ENCODE data around the gene SMG7. TPM values are rescaled to one million over a fixed set of nuclear protein-coding genes. Genes with fewer than 3 reads are reported as not detected.

Gene SMG7
- total and polyA plus RNA-seq, 2 donors (not counting 3 experiments of a cell fraction or from before 2014, with no cell fraction given), result 25.4 to 47.1 TPM

- TF ChIP-seq EZH2 (IDR thresholded peaks at IDR 0.05; ENCODE audit: borderline replicate concordance, low read depth, low read length, severe bottlenecking) (no peak), POLR2A (IDR thresholded peaks at IDR 0.05; ENCODE audit: low read depth, low read length) (no peak), FOS (IDR thresholded peaks at IDR 0.05; ENCODE audit: borderline replicate concordance, insufficient read depth, low read length) (no peak), GATA2 (IDR thresholded peaks at IDR 0.05; ENCODE audit: insufficient read depth, insufficient read length, low read depth, low read length) (no peak), JUN (IDR thresholded peaks at IDR 0.05; ENCODE audit: borderline replicate concordance, insufficient read depth, insufficient read length, low read depth) (no peak), CTCF (IDR thresholded peaks at IDR 0.05; ENCODE audit: extremely low read depth in 1 of 2, insufficient read depth in 1 of 2, low read depth in 1 of 2, low read length in 2 of 2) (no peak), MYC (IDR thresholded peaks at IDR 0.05; ENCODE audit: low read depth, low read length) (no peak), POLR2AphosphoS5 (IDR thresholded peaks at IDR 0.05; ENCODE audit: insufficient read depth, low read depth, low read length) (no peak), MAX (IDR thresholded peaks at IDR 0.05; ENCODE audit: insufficient read depth, insufficient read length) (no peak)
- H3K27me3 ChIP-seq (ENCODE audit: control insufficient read depth in 2 of 2, insufficient read depth in 2 of 2, low read length in 2 of 2), result no peaks in the 10 kb centered on the region
- no peaks in the 10 kb centered on the region for H3K79me2 ChIP-seq (ENCODE audit: control insufficient read depth, insufficient read depth, low read length)
- no peak overlapping the region for H3K4me2 ChIP-seq (ENCODE audit: insufficient read depth, low read length)
- no peak overlapping the region for H2AFZ ChIP-seq (ENCODE audit: low read depth, low read length)
- POLR2A ChIA-PET, result no interaction called here
- no peaks in the 10 kb centered on the region for H3K9me1 ChIP-seq (replicated peaks; ENCODE audit: control insufficient read depth, extremely low read depth, insufficient read depth, low read length)
- no peaks in the 10 kb centered on the region for H3K9me3 ChIP-seq (replicated peaks; ENCODE audit: control insufficient read depth, insufficient read depth, low read length)
- no peaks in the 10 kb centered on the region for H4K20me1 ChIP-seq (replicated peaks; ENCODE audit: control insufficient read depth, extremely low read depth, insufficient read depth, low read length)
- peaks cover 0 to 5% of the 10 kb centered on the region in 2 experiments for H3K36me3 ChIP-seq (ENCODE audit: control insufficient read depth in 2 of 2, extremely low read depth in 1 of 2, insufficient read depth in 2 of 2, low read length in 2 of 2)
- no peak overlapping the region for H3K9ac ChIP-seq (replicated peaks; ENCODE audit: extremely low read depth, insufficient read depth, low read length)
- CTCF ChIA-PET, result interaction anchor here (1.5 kb wide), 1 partner anchor 19 kb away, joined by 4 read pairs; no protein-coding TSS in a partner anchor
- peaks cover 20% of the 10 kb centered on the region for H3K4me1 ChIP-seq (ENCODE audit: control insufficient read depth, extremely low read depth, insufficient read depth, low read length)
- dilution Hi-C loops (cut with MboI; ENCODE audit: extremely low pct_ligation_motif_present, low sequenced_read_pairs) (no loop called here), intact Hi-C loops (cut with micrococcal nuclease) (no loop called here)
- no peak overlapping the region for H3K27ac ChIP-seq (ENCODE audit: insufficient read depth, low read depth, low read length)
- FAIRE-seq (no peak), DNase-seq (ENCODE audit: low read depth, low spot score) (no peak)
- no peak overlapping the region for H3K4me3 ChIP-seq (replicated peaks in 1 of 3; ENCODE audit: insufficient read depth in 1 of 3, low read depth in 1 of 3, low read length in 3 of 3)
- no TSS peak for BruUV-seq (replicated peaks)
These were observed 49.8 kb downstream of the SMG7 start for GRCh38 chr1:183522104-183522503.
